Prostate gland (tissue), 2 donors: ENCODE measurements around the gene SFR1.

ENCODE experiments used
- CTCF ChIP-seq, 4 experiments: fragments of 200-600 bp in 2 of 4; fragments of 450-650 bp in 2 of 4; sonication (generic) in 2 of 4; IDR thresholded peaks; 1 replicate in 3 of 4; 2 replicates in 1 of 4; pipeline ENCODE4 v1.5.1; 2016 to 2019; ENCODE audit warnings: antibody characterized with exemption in 4 of 4, mild to moderate bottlenecking in 2 of 4, moderate library complexity in 2 of 4
- POLR2A ChIP-seq: fragments of 450-650 bp; IDR thresholded peaks from one replicate; pipeline ENCODE4 v1.6.1; 2016; ENCODE audit warnings: antibody characterized with exemption, mild to moderate bottlenecking
- POLR2AphosphoS5 ChIP-seq: sonication (generic); formaldehyde crosslinking; IDR thresholded peaks from one replicate; pipeline ENCODE4 v1.6.1; 2017; ENCODE audit warnings: antibody characterized with exemption

- TF ChIP-seq CTCF (IDR thresholded peaks at IDR 0.05) = no peak
- TF ChIP-seq POLR2A = no peak
- TF ChIP-seq POLR2AphosphoS5 = no peak
Observed at GRCh38 chr10:104144931-104145330, 23.0 kb downstream of the SFR1 start.
